GM21528 (cell line): ENCODE data around the gene POLD1.
"Not testable (repeated sequence)": the region's sequence is repeated elsewhere in the genome, so short reads cannot be mapped to it uniquely, and the experiment has no call there.

Experiments
- ATAC-seq: cut with Tn5 transposase; IDR thresholded peaks from one replicate; pipeline ENCODE4 v1.9.1; 2021; ENCODE audit warnings: mild to moderate bottlenecking, moderate library complexity; ENCODE audit not compliant: unreplicated experiment, low FRiP score

POLD1 gene

DNA sequence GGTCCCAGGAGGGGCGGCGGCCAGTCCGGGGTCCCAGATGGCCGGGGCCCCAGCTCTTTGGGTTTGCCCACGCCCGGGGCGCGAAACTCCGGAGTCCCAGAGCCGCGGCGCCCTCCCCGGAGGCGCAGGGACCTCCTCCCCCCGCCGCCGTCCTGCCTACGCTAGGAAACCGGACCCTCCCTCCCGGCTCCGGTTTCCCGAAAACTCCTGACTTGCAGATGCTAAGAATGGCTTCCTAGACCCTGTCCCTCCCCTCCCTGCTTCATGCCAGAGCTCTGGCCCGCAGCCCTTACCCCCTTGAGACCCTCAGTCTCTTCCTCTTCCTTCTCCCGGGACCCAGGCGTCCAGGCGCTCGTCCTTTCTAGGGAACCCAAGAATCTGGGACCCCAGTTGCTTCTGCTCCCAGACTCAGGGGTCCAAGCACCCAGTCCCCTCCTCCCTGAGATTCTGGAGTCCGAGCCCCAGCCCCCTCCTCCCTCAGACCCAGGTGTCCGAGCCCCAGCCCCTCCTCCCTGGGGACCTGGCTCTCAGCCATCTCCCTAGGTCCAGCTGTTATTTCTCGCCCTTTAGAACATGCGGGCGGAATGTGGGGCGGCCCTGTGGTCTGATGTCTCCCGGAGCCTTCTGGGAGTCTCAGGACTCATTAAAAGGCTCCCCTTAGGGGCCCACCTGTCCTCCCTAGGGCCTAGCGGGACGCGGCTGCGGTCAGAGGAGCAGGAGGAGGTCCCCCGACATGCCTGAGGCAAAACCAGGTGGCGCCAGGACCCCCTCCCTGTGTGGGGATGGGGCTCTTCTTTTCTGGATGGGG, 48.3 kb downstream of the POLD1 start, which contains the start of gene MYBPC2:
MYBPC2 (plus strand) TSS at position 672 of the 808 bp plus-strand sequence; CDS start at position 734, 62 bp downstream.
- ATAC-seq = no peak

DNA sequence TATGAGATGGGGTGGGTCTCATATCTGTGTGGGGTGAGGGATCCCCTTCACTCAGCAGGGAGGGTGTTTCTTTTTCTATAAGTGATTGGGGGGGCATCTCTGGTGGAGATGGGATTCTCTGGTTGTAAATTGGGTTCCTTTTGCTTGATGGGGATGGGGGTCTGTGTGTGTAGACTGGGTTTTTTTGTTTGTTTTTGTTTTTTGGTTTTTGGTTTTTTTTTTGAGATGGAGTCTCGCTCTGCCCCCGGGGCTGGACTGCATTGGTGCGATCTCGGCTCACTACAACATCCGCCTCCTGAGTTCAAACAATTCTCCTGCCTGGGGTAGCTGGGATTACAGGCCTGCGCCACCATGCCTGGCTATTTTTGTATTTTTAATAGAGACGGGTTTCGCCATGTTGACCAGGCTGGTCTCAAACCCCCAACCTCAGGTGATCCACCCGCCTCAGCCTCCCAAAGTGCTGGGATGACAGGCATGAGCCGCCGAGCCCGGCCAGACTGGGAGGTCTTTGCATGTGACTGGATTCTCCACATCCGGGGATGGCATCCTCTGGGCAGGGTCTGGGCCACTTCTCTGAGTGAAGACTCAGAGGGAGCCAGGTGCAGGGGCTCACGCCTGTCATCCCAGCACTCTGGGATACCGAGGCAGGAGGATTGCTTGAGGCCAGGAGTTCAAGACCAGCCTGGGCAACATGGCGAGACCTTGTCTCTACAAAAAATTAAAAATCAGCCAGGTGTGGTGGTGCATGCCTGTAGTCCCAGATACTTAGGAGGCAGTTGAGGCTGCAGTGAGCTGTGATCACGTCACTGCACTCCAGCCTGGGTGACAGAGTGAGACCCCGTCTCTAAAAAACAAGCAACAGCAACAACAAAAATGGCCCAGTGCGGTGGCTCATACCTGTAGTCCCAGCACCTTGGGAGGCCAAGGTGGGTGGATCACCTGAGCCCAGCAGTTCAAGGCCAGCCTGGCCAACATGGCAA, 49.3 kb downstream of the POLD1 start:
- no peak for ATAC-seq

DNA sequence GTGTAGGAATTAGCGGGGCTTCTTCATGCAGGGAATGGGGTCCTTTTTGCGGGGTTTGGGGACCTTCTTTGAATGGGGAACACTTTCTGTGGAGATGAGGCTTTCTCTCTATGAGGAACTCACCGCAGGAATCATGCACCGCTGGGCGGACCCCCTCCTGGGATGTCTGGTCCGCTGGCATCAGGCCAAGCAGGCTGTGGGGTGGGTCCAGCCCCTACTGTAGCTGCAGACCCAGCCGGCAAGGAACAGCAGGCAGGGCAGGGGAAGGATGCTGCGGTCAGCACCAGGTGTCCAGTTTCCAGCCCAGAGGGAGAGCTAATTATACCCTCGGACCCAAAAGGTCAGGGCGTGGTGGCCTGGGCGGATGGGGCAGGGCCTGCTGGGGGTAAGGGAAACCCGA, 50.4 kb downstream of the POLD1 start:
- no peak for ATAC-seq

DNA sequence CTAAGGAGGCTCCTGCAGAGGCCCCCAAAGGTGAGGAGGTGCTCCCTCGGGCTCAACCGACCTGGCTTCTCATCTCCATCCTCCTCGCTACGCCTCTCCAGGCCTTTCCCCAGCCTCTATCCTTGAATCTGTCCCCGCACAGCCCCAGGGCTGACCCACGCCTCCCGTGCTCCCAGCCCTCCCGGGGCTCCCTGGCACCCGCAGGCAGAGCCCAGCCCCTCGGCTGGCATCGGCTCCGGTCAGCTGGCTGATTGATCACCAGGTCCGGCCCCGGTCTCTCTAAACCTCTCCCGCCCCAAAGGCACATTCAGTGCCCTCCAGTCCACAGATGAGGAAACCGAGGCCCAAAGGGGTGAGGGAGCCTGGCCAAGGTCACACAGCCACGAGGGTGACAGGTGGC, 51.1 kb downstream of the POLD1 start:
- ATAC-seq = no peak

DNA sequence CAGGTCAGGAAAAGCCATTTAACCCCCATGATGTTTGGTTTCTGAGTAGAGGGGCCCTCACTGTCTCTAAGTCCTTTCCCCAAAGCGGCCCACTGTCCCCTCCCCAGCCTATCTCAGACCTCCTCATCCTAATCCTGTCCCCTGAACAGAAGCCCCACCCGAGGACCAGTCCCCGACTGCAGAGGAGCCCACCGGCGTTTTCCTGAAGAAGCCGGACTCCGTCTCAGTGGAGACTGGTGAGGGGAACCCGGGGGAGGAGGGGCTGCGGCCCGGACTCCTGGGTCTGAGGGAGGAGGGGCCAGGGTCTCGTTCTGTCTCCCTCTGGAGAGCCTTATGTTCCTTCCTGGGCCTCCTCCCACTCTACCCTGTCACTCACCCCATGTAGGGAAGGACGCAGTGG, 51.5 kb downstream of the POLD1 start:
- ATAC-seq = no peak

DNA sequence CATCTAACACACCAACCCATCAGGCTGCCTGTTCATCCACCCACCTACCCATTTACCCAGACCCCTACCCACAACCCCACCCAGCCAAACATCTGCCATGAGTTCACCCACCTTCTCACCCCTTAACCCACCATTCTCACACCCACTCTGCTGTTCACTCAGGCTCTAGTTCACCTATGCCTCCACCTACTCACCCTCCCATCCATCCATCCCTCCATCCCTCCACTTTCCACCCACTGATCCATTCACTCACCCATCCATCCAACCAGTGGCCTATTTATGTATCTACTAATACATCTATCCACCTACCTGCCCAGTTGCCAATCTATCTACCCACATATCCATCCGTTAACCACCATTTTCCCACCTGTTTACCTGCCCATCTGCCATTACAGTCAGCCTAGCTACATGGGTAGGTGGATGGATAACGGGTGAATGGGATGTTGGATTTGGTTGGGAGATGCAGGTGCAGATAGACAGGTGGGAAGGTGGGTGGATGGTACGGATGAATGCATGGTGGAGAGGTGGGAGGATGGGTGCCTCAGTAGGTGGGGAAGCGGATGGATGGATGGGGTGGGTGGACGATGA, 53.8 kb downstream of the POLD1 start:
- no peak for ATAC-seq

DNA sequence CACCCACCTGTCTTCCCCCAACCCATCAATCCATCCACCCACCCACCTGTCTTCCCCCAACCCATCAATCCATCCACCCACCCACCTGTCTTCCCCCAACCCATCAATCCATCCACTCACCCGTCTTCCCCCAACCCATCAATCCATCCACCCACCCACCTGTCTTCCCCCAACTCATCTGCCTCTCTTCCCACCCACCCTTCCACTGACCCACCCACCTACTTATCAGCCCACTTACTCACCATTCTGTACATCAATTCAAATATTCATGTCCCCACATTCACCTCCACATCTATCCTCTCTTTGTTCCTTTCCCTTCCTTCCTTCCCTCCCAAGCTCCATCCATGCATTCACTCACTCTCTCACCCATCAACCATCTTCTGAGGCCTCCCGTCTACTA, 55.0 kb downstream of the POLD1 start:
- not testable (repeated sequence) for ATAC-seq

DNA sequence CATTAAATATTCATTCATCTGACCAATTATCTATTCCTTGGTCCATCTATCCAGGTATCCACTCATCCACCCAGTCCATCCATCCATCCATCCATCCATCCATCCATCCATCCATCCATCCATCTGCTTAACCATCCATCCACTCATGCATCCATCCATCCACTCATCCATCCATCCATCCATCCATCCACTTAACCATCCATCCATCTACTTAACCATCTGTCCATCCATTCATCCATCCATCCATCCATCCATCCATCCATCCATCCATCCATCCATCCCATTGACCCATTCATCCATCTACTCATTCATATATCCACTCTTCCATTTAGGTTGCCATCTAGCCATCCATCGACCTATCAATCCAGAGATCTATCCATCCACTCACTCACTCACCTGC, 59.9 kb downstream of the POLD1 start:
- no peak for ATAC-seq

DNA sequence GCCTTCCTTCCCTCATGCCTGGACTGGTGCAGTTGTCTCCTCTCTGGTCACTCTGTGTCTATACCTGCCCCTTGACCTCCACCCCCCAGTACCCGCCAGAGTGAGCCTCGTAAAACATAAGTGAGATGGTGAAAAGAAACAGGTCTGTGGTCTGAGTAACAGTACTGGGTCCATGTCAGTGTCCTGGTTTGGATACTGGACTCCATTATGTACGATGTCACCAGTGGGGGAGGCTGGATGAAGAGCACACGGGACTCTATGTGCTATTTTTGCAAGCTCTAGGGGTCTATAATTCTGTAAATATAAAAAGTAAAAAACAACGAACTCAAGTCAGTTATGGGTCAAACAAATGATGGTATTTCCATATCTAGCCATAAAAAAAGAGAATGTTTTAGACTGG, 62.9 kb downstream of the POLD1 start:
- ATAC-seq = no peak

DNA sequence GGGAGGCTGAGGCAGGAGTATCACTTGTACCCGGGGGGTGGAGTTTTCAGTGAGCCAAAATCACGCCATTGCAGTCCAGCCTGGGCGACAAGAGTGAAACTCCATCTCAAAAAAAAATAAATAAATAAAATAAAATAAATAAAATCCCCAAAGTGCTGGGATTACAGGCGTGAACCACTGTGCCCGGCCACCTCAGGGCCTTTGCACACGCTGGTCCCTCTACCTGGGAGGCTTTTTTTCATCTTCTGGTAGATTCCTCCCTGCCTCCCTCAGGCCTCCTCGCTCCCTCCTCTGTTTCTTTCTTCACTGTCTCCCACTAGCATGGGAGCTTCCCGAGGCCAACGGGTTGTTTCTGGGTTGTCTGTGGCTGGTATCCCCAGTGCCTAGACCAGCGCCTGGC, 63.6 kb downstream of the POLD1 start:
- ATAC-seq = no peak

DNA sequence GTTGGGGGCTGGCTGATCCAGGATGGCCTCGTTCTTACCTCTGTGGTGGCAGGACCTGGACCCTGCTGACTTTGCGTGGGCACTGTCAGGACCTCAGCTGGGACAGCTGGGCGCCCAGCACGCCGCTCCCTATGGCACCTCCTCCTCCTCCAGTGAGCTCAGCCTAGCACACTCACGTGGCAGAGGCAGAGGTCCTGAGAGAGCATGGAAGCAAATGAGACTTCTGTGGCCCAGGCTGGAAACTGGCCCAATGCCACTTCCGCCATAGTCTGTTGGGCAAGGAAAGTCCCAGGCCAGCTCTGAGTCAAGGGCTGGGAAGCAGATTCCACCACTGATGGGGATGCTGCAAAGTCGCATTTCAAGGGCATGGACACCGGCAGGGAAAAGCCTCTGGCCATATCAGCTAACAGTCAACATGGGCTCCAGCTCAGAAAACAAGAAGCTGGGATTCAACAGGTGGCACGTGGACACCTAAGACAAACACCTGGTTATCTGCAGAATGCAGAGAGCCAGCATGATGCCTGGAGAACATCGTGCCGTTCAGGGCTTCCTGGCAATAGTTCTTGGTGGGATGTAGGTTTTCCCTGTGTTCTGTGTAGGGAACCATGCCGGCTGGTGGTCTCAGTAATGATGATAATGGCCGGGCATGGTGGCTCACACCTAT, 65.2 kb downstream of the POLD1 start:
- ATAC-seq = no peak

DNA sequence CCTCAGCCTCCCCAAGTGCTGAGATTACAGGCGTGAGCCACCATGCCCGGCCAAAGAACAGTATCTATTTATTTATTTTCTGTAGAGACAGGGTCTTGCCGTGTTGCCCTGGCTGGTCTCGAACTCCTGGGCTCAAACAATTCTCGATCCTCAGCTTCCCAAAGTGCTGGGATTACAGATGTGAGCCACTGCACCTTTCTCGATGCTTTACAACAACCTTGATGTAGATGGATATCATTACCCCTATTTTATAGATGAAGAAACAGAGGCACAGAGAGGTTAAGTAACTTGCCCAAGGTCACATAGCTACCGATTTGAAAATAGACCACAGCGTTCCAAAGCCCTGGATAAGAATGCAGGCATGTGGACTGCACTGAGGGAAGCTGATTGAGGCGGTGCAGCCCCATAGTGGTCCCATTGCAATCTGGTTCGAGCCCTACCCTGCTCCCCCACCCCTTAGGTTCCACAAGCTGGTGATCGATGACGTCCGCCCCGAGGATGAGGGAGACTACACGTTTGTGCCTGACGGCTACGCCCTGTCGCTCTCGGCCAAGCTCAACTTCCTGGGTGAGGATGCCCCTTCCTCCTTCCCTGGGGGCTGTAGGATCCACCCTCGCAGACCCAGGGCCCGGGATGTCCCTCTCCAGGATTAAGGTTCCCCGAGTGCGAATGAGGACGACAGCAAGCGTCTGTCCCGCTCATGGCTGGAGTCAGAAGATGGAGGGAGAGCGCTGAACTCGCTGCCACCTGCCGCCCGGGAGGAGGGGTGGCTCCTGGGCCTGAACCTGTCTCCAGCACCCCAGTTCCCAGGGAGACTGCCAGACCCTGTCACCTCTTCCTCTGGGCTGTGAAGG, 66.4 kb downstream of the POLD1 start:
- no peak for ATAC-seq

DNA sequence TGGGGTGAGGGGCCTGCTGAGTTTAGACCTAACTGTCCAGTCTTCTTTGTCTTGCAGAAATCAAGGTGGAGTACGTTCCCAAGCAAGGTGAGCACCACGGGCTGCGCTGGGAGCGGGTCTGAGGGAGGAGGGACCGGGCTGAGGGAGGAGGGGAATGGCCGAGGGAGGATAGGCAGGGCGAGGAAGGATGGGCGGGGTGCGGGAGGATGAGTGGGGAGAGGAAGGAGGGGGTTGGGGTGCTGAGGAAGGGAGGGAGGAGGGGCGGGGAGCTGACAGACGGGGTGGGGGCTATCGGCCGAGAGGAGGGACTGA, 67.0 kb downstream of the POLD1 start:
- no peak for ATAC-seq

DNA sequence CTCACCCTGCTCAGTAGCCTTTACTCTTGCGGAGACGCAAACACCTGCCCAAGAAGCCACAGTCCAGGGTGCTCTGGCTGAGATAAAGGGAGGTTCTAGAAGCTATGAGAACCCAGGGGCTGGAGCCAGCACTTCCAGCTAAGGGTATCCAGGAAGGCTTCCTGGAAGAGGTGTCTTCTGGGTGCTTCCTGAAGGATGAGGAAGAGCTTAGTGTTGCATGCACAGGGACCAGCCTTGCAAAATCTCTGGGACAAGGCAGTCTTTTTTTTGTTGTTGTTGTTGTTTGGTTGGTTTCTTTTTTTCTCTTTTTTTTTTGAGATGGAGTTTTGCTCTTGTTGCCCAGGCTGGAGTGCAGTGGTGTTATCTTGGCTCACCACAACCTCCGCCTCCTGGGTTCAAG, 69.1 kb downstream of the POLD1 start:
- ATAC-seq = no peak

DNA sequence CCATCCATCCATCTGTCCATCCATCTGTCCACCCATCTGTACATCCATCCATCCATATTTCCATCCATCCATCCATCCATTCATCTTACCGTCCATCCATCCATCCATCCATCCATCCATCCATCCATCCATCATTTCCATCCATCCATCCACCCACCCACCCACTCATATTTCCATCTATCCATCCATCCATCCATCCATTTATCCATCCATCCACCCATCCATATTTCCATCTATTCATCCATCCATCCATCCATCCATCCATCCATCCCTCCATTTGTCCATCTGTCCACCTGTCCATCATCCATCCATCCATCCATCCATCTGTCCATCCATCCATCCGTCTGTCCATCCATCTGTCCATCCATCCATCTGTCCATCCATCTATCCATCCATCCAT, 71.8 kb downstream of the POLD1 start:
- ATAC-seq = no peak

DNA sequence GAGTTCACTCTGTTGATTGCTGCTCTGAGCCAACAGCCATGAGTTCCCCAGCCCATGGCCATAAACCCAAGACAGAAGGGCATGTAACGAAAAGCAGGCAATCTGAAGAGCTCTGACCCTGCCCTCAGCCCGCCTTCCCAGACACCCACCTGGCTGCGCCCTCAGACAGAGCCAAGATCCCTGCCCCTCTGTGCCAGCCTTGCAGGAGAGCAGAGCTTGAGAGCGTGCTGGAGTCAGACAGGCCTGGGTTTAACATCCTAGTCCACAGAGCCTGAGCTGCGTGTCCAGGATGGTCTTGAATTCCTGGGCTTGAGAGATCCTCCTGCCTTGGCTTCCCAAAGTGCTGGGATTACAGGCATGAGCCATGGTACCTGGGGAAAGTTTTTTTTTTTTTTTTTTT, 73.2 kb downstream of the POLD1 start:
- no peak for ATAC-seq

DNA sequence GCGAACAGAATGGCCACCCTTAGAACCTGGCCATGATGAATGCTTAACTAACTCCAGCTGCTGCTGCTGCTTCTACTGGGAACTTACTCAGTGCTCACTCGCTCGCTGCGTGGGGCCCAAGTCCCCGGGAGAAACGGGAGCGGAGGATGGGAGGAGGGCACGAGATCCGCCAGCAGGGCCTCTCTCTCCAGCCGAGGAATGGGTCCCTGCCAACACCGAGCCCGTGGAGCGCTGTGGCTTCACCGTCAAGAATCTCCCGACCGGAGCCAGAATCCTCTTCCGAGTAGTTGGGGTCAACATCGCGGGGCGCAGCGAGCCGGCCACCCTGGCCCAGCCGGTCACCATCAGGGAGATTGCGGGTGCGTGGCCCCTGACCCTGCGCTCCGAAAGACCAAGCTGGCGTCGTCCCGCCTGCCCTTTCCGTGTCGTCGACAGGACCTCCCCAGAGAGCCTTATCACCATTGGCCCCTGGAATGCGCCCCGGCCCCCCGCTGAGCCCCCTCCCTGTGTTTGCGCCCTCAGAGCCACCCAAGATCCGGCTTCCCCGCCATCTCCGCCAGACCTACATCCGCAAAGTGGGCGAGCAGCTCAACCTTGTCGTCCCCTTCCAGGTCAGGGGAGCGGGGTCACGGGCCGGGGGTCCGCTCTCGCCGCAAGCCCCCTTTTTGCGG, 74.4 kb downstream of the POLD1 start:
- no peak for ATAC-seq

DNA sequence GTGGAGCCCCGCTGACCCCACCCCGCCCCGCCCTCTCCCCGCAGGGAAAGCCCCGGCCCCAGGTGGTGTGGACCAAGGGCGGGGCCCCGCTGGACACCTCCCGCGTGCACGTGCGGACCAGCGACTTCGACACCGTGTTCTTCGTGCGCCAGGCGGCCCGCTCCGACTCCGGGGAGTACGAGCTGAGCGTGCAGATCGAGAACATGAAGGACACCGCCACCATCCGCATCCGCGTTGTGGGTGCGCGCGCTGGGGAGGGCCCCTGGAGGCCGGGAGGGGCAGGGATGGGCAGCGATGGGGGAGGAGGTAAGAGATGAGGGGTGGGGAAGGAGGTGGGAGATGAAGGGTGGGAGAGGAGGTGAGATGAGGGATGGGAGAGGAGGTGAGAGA, 74.9 kb downstream of the POLD1 start:
- no peak for ATAC-seq

DNA sequence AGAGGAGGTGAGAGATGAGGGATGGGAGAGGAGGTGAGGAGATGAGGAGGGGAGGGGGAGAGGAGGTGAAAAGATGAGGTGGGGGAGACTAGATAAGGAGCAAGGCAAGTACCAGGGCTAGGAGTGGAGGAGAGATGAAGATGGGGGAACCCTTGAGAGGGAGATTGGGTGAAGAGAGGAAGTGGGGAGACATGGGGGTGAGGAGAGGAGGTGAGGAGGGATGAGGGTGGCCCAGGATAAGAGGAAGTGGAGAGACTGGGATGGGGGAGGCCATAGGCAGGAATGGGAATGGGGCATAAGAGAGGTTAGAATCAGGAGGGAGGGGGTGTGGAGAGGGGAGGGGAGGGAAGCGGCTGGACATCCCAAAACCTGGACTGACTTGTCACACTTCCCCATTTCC, 75.5 kb downstream of the POLD1 start:
- no peak for ATAC-seq
